ENCODE data around the gene GSS.

- TF ChIP-seq, protein P1, sequence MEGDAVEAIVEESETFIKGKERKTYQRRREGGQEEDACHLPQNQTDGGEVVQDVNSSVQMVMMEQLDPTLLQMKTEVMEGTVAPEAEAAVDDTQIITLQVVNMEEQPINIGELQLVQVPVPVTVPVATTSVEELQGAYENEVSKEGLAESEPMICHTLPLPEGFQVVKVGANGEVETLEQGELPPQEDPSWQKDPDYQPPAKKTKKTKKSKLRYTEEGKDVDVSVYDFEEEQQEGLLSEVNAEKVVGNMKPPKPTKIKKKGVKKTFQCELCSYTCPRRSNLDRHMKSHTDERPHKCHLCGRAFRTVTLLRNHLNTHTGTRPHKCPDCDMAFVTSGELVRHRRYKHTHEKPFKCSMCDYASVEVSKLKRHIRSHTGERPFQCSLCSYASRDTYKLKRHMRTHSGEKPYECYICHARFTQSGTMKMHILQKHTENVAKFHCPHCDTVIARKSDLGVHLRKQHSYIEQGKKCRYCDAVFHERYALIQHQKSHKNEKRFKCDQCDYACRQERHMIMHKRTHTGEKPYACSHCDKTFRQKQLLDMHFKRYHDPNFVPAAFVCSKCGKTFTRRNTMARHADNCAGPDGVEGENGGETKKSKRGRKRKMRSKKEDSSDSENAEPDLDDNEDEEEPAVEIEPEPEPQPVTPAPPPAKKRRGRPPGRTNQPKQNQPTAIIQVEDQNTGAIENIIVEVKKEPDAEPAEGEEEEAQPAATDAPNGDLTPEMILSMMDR (IDR thresholded peaks at IDR 0.05) = no peak
- no peak for TF ChIP-seq EZH2 (IDR thresholded peaks at IDR 0.05)
- TF ChIP-seq EZH2phosphoT487 (IDR thresholded peaks at IDR 0.05) = no peak
Measured at GRCh38 chr20:35004051-35004725, 48.6 kb upstream of the GSS start.

Measured in neural progenitor cell (in vitro differentiated cells).